CD4-positive, alpha-beta T cell treated with Interleukin-10 for 1 hour (primary cell): Measurements from ENCODE around the gene TSC22D3.
"Not testable (repeated sequence)": the region's sequence is repeated elsewhere in the genome, so short reads cannot be mapped to it uniquely, and the experiment has no call there.

Source experiments
- DNase-seq: peaks from one replicate; pipeline ENCODE4 v3.0.0-alpha.2; 2020

Gene TSC22D3

GRCh38 chrX:107775734-107776511, at the start of gene TSC22D3:
Gene TSC22D3 (minus strand): TSS chrX:107775787. CDS start chrX:107775419, 368 bp downstream.
- DNase-seq, result peak; percentile 59

- no peak for DNase-seq
Measured at GRCh38 chrX:107823456-107823855, 47.9 kb upstream of the TSC22D3 start.

GRCh38 chrX:107823042-107823441, 47.5 kb upstream of the TSC22D3 start:
- no peak for DNase-seq

GRCh38 chrX:107818900-107819521, 43.4 kb upstream of the TSC22D3 start:
- DNase-seq, result no peak

GRCh38 chrX:107810053-107810452, 34.5 kb upstream of the TSC22D3 start:
- not testable (repeated sequence) for DNase-seq

GRCh38 chrX:107805179-107805578, 29.6 kb upstream of the TSC22D3 start:
- DNase-seq, result no peak

GRCh38 chrX:107804427-107804826, 28.8 kb upstream of the TSC22D3 start:
- no peak for DNase-seq

- no peak for DNase-seq
Measured at GRCh38 chrX:107787827-107788226, 12.2 kb upstream of the TSC22D3 start.

GRCh38 chrX:107780525-107780924, 4.9 kb upstream of the TSC22D3 start:
- DNase-seq, result no peak

GRCh38 chrX:107777536-107777832, 1.9 kb upstream of the TSC22D3 start, which contains the start of gene NCBP2L:
Gene NCBP2L (plus strand): TSS chrX:107777733. CDS start chrX:107794221, 16,488 bp downstream.
- no peak for DNase-seq

- peak; percentile 87 for DNase-seq
Measured at GRCh38 chrX:107776649-107777535, 1.3 kb upstream of the TSC22D3 start.

GRCh38 chrX:107775000-107775733, 420 bp downstream of the TSC22D3 start:
- no peak for DNase-seq

GRCh38 chrX:107773906-107774435, 1.6 kb downstream of the TSC22D3 start:
- no peak for DNase-seq

GRCh38 chrX:107773206-107773605, 2.4 kb downstream of the TSC22D3 start:
- DNase-seq, result no peak

GRCh38 chrX:107769581-107770317, 5.8 kb downstream of the TSC22D3 start:
- no peak for DNase-seq

- DNase-seq, result no peak
Measured at GRCh38 chrX:107768051-107768450, 7.5 kb downstream of the TSC22D3 start.

GRCh38 chrX:107766470-107767150, 9.0 kb downstream of the TSC22D3 start:
- DNase-seq, result no peak

GRCh38 chrX:107764845-107765608, 10.6 kb downstream of the TSC22D3 start:
- no peak for DNase-seq

- DNase-seq, result no peak
Measured at GRCh38 chrX:107763647-107764046, 11.9 kb downstream of the TSC22D3 start.
